Fibroblast of gingiva (primary cell): Measurements from ENCODE around the gene APMAP.
A peak's percentile ranks its signal among the peaks of the same experiment; 100 is the strongest.
"Not testable (repeated sequence)": the region's sequence is repeated elsewhere in the genome, so short reads cannot be mapped to it uniquely, and the experiment has no call there.

Source experiments
- DNase-seq: peaks from one replicate; pipeline ENCODE4 v3.0.0-alpha.2; 2011; ENCODE audit warnings: low read depth

The APMAP gene

GRCh38 chr20:24930724-24931688 lies 61.5 kb downstream of the APMAP start:
- not testable (repeated sequence) for DNase-seq

- DNase-seq = not testable (repeated sequence)
These were observed 62.5 kb downstream of the APMAP start for GRCh38 chr20:24929867-24930723.

- DNase-seq = not testable (repeated sequence)
These were observed 63.3 kb downstream of the APMAP start for GRCh38 chr20:24929259-24929658.

- DNase-seq = not testable (repeated sequence)
These were observed 71.8 kb downstream of the APMAP start for GRCh38 chr20:24920706-24921105.

GRCh38 chr20:24919665-24920064 lies 72.9 kb downstream of the APMAP start:
- not testable (repeated sequence) for DNase-seq

- no peak for DNase-seq
These were observed 73.7 kb downstream of the APMAP start for GRCh38 chr20:24918579-24919566.

- peak; percentile 58 for DNase-seq
These were observed 74.6 kb downstream of the APMAP start for GRCh38 chr20:24917797-24918578.

- DNase-seq = no peak
These were observed 75.5 kb downstream of the APMAP start for GRCh38 chr20:24917056-24917455.

GRCh38 chr20:24916412-24916811 lies 76.1 kb downstream of the APMAP start:
- DNase-seq = no peak

- DNase-seq = no peak
These were observed 76.7 kb downstream of the APMAP start for GRCh38 chr20:24915892-24916291.

GRCh38 chr20:24915440-24915839 lies 77.1 kb downstream of the APMAP start:
- DNase-seq = no peak

GRCh38 chr20:24914388-24915241 lies 77.9 kb downstream of the APMAP start:
- no peak for DNase-seq

GRCh38 chr20:24913076-24913628 lies 79.4 kb downstream of the APMAP start:
- DNase-seq = no peak
